Thyroid gland (tissue), 4 donors: ENCODE results near the gene WARS2.

Experiments
- POLR2A ChIP-seq, 2 donors: fragments of 450-650 bp; IDR thresholded peaks; one replicate each; pipeline ENCODE4 v1.6.1; 2017; ENCODE audit warnings: antibody characterized with exemption in 2 of 2, mild to moderate bottlenecking in 2 of 2, moderate library complexity in 1 of 2
- TF ChIP-seq, protein P1 (sequence below), 6 experiments: fragments of 200-600 bp in 3 of 6; fragments of 450-650 bp in 3 of 6; sonication (generic) in 3 of 6; IDR thresholded peaks; one replicate each; pipeline ENCODE4 v1.5.1; 2016 to 2019; ENCODE audit warnings: antibody characterized with exemption in 6 of 6, mild to moderate bottlenecking in 2 of 6, inconsistent platforms in 1 of 6, moderate library complexity in 1 of 6

DNA sequence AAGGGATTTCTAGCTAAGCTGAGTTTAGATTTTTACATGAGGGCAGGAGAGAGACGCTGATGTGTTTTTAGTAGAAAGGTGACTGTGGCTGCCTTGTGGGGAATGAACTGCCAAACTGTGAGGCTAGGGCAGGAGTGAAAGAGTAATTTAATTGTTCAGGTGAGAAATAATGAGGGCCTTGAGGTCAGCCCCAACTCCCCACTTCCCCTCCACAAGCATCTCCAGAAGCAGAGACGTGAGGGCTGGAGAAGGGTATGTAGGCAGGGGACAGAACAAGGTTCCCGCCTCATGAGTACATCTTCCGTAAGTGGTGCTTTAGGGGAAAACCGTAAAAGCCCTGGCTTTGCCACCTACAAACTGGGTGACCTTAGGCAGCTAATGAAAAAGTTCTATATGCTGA lies 70.8 kb downstream of the WARS2 start:
- TF ChIP-seq, protein P1, sequence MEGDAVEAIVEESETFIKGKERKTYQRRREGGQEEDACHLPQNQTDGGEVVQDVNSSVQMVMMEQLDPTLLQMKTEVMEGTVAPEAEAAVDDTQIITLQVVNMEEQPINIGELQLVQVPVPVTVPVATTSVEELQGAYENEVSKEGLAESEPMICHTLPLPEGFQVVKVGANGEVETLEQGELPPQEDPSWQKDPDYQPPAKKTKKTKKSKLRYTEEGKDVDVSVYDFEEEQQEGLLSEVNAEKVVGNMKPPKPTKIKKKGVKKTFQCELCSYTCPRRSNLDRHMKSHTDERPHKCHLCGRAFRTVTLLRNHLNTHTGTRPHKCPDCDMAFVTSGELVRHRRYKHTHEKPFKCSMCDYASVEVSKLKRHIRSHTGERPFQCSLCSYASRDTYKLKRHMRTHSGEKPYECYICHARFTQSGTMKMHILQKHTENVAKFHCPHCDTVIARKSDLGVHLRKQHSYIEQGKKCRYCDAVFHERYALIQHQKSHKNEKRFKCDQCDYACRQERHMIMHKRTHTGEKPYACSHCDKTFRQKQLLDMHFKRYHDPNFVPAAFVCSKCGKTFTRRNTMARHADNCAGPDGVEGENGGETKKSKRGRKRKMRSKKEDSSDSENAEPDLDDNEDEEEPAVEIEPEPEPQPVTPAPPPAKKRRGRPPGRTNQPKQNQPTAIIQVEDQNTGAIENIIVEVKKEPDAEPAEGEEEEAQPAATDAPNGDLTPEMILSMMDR (IDR thresholded peaks at IDR 0.05): no peak
- TF ChIP-seq POLR2A (IDR thresholded peaks at IDR 0.05): no peak
